Astrocyte of the spinal cord (primary cell): ENCODE data around the gene PRKCE.

ENCODE experiments used
- DNase-seq: peaks from one replicate; pipeline ENCODE4 v3.0.0; 2011; ENCODE audit warnings: low read depth, low spot score
- H3K4me3 ChIP-seq: 2 replicates; pipeline ENCODE4 v1.5.1; 2011; ENCODE audit warnings: low read depth, mild to moderate bottlenecking, low read length, moderate library complexity
- CTCF ChIP-seq: IDR thresholded peaks from 2 replicates; pipeline ENCODE4 v1.5.1; 2012; ENCODE audit warnings: low read depth, mild to moderate bottlenecking, low read length, inconsistent platforms
- in situ Hi-C: cut with HindIII; loops from 2 replicates; pipeline ENCODE4 v1.10.0; 2017; ENCODE audit warnings: low sequenced_read_pairs

Gene PRKCE

GRCh38 chr2:45750484-45750883, 99.0 kb downstream of the PRKCE start:
- H3K4me3 ChIP-seq: no peak overlapping the region
- in situ Hi-C loops: no loop called here
- TF ChIP-seq CTCF: no peak
- DNase-seq: no peak

DNA sequence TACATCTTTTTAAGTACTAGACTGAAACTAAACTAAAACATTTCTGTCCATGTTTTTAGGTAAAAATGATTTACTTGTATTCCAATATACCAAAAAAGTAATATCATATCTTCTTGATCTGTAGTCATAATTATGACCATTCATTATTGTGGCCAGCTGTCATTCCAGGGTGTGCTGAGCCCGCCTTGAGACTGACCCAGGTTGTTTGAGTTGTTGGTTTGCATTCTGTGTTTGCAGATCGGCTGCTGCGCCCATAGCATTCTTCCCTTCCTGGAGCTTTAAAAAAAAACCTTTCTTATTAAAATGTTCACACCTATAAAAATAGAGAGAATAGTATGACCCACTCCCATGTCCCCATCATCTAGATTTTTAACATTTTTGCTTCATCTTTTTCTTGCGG, 101.9 kb downstream of the PRKCE start:
- TF ChIP-seq CTCF: no peak
- H3K4me3 ChIP-seq: no peak overlapping the region
- no peak for DNase-seq
- in situ Hi-C loops: no loop called here

DNA sequence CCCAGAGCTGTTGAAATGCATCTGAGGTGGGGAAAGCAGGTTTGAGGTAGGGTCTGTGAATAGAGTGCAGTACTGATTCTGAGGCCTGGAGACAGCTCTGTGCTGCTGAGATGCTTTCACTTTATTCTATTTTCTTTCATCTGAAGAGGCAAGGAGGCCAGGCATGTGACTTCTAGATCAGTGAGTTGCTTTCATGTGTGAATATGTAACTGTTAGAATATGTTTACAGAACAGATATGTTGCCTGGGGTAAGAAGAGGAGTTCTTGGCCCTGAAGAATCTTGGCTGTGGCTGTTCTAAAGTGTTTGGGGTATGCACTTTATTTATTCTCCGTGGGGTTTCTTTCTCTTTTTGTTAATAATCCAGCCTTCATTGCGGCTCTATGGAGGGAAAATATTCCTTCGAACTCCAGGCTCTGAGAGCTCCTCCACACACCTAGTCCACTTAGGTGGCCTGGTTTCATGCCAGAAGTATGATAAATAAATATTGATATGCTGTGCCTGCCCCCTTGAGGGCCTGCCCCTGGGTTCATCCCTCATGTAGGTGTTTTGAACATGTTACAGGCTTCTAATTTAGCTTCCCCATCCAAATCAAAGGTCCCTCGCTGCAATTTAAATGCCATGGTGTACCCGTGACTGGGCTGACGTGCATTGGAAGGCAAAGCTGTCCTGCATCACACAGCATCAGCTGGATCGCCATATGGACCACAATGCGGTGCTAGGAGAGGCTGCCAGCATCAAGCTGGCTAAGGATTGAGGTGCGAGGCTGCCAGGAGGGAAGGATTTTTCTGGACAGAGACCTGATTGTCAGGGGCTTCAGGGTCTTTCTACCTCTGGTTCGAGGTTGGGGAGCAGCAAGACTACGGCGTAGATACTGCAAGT, 102.9 kb downstream of the PRKCE start:
- H3K4me3 ChIP-seq: no peak overlapping the region
- in situ Hi-C loops: no loop called here
- no peak for TF ChIP-seq CTCF
- no peak for DNase-seq

DNA sequence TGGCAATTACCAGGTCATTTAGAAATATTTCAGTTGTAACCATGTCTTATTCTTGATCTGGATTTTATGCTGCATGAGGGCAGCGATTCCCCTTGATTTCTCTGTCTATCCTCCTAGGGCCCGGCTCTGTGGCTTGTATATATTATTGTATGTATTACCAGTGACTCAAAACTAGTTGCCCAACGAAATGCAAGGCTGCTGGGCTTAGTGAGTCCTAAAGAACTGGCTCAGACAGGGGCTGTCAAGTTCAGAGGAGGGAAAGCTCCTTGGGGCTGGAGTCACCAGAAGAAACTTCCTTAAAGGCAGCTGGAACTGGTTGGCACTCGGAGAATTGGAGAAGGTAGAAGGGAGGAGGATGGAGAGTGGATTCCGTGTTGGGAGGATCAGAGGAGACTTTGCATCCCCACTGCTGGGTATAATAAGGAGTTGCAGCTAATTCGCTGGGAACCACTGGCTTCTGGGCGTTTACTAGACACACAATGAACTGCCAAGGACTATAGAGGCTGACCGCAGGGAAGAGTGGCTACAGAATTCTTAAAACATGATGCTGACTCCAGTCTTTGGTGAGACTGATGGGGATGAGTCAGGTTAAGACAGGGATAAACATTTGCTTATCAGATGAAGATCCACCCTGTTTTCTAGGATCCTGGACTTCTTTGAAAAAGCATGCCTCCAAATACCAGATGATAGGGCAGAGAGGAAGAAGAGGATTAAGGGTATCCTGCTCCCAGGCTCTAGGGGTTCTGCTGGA, 104.3 kb downstream of the PRKCE start:
- DNase-seq: peak; percentile 62
- H3K4me3 ChIP-seq: no peak overlapping the region
- TF ChIP-seq CTCF: no peak
- in situ Hi-C loops: no loop called here

DNA sequence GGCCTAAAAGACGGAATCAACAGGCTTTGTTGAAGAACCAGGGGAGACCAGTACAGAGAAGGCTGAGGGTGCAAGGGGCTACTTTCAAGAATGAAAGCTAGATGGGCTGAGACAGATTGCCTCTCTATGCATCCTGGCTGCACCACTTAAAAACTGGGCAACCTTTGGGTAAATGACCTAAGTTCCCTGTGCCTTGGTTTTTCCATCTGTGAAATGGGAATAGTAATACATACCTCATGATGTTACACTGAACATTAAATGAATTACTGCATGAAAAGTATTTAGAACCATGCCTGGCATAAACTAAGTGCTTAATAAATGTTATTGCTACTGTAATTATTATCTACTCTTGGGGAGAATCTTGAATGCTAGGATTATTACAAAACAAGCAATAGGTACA, 106.5 kb downstream of the PRKCE start:
- DNase-seq: no peak
- TF ChIP-seq CTCF: no peak
- in situ Hi-C loops: no loop called here

GRCh38 chr2:45759310-45759851, 107.9 kb downstream of the PRKCE start:
- no peak for TF ChIP-seq CTCF
- in situ Hi-C loops: no loop called here
- DNase-seq: peak; percentile 50
- no peak overlapping the region for H3K4me3 ChIP-seq

More for the DNA sequence above, 106.5 kb downstream of the PRKCE start:
- H3K4me3 ChIP-seq: no peak overlapping the region
